GM12878 (cell line): ENCODE measurements around the gene IFNG-AS1. TPM values are rescaled to one million over a fixed set of nuclear protein-coding genes. Genes with fewer than 3 reads are reported as not detected.

Source experiments
- ATAC-seq: fragments of 200-7000 bp; cut with Tn5 transposase; 3 replicates; pipeline ENCODE4 v1.9.1; 2020; ENCODE audit warnings: mild to moderate bottlenecking, moderate library complexity
- BruUV-seq: library from RNA; stranded (reverse); fragments of 400-500 nt; replicated peaks from 2 replicates; lab custom pipeline; 2021; lab: Mats Ljungman, UMichigan
- CTCF ChIA-PET: fragments of 300-600 bp; sonication (Branson Sonifier 250); formaldehyde crosslinking; extraction: SDS; loops from one replicate; lab custom pipeline; 2021; ENCODE audit warnings: inconsistent platforms; lab: Yijun Ruan, JAX
- POLR2A ChIA-PET: fragments of 350-600 bp; formaldehyde crosslinking; extraction: SDS; loops from one replicate; lab custom pipeline; 2021; ENCODE audit warnings: inconsistent platforms; lab: Charles Lee
- RAD21 ChIA-PET: fragments of 300-600 bp; sonication (Branson Sonifier 250); formaldehyde crosslinking; loops from one replicate; lab custom pipeline; 2023; ENCODE audit warnings: antibody characterized with exemption; ENCODE audit not compliant: unreplicated experiment; lab: Charles Lee
- SMC1A ChIA-PET: fragments of 300-600 bp; sonication (Branson Sonifier 250); formaldehyde crosslinking; loops from one replicate; lab custom pipeline; 2023; ENCODE audit not compliant: unreplicated experiment, uncharacterized antibody; lab: Charles Lee
- DNase-seq: peaks from one replicate; pipeline ENCODE4 v3.0.0-alpha.2; 2011; ENCODE audit warnings: low read depth, low spot score
- FAIRE-seq: peaks from 3 replicates; lab custom pipeline; 2011; peaks lifted over from hg19 to GRCh38; lab: Jason Lieb, UNC
- H2AFZ ChIP-seq: 2 replicates; pipeline ENCODE4 v1.6.0; 2011; ENCODE audit warnings: low read depth, low read length, control low read depth; ENCODE audit not compliant: control insufficient read depth
- H3K27ac ChIP-seq: 2 replicates; pipeline ENCODE4 v1.5.1; 2011; ENCODE audit warnings: control low read depth; ENCODE audit not compliant: control insufficient read depth, insufficient read depth
- H3K27me3 ChIP-seq, 2 experiments: replicated peaks in 1 of 2; 2 replicates each; pipeline versions ENCODE4 v1.6.0 to v1.6.1; 2011; ENCODE audit warnings: low read length in 1 of 2; ENCODE audit not compliant: control insufficient read depth in 2 of 2, insufficient read depth in 2 of 2
- H3K36me3 ChIP-seq, 2 experiments: 2 replicates each; pipeline ENCODE4 v1.5.1; 2011; ENCODE audit warnings: low read length in 1 of 2; ENCODE audit not compliant: control insufficient read depth in 2 of 2, insufficient read depth in 2 of 2
- H3K4me1 ChIP-seq: 2 replicates; pipeline ENCODE4 v1.6.1; 2011; ENCODE audit warnings: mild to moderate bottlenecking, low read length, moderate library complexity, mixed read lengths; ENCODE audit not compliant: control insufficient read depth, insufficient read depth
- H3K4me2 ChIP-seq: 2 replicates; pipeline ENCODE4 v1.6.0; 2011; ENCODE audit warnings: control low read depth; ENCODE audit not compliant: control insufficient read depth, insufficient read depth
- H3K4me3 ChIP-seq: fragments of 200-600 bp; sonication (generic); 2 replicates; pipeline ENCODE4 v1.5.1; 2016
- H3K79me2 ChIP-seq: 2 replicates; pipeline ENCODE4 v1.6.0; 2011; ENCODE audit warnings: low read length; ENCODE audit not compliant: control insufficient read depth, insufficient read depth
- H3K9ac ChIP-seq: 2 replicates; pipeline ENCODE4 v1.8.0; 2011; ENCODE audit warnings: low read length, control low read depth, mixed read lengths; ENCODE audit not compliant: control insufficient read depth, insufficient read depth
- H3K9me3 ChIP-seq: replicated peaks from 3 replicates; pipeline ENCODE4 v1.5.1; 2011; ENCODE audit warnings: mild to moderate bottlenecking, low read length; ENCODE audit not compliant: control insufficient read depth, insufficient read depth
- H4K20me1 ChIP-seq: 2 replicates; pipeline ENCODE4 v1.6.0; 2011; ENCODE audit not compliant: control insufficient read depth, insufficient read depth
- CEBPB ChIP-seq, 2 experiments: fragments of 150-350 bp in 1 of 2; IDR thresholded peaks; 2 replicates each; pipeline ENCODE4 v1.6.1; 2012 to 2014; ENCODE audit warnings: low read depth in 2 of 2, low read length in 2 of 2, borderline replicate concordance in 1 of 2, inconsistent platforms in 1 of 2
- ETV6 ChIP-seq, 2 experiments: fragments of 450-650 bp in 1 of 2; IDR thresholded peaks in 1 of 2; conservative IDR thresholded peaks in 1 of 2; 2 replicates each; pipeline ENCODE4 v1.6.1; 2014; ENCODE audit warnings: antibody characterized with exemption in 1 of 2, borderline replicate concordance in 1 of 2, low read depth in 1 of 2, mild to moderate bottlenecking in 1 of 2, moderate library complexity in 1 of 2
- HDAC2 ChIP-seq: fragments of 200-600 bp; sonication (generic); IDR thresholded peaks from 2 replicates; pipeline ENCODE4 v1.6.1; 2017
- in situ Hi-C: fragments of 300-500 bp; cut with MboI; formaldehyde crosslinking; loops from 9 replicates; pipeline ENCODE4 v1.14.3; 2018; ENCODE audit warnings: mixed read lengths
- intact Hi-C: fragments of 100-400 bp; cut with micrococcal nuclease; formaldehyde crosslinking; loops from one replicate; pipeline ENCODE4 v1.14.2; 2022; ENCODE audit not compliant: unreplicated experiment
- polyA plus RNA-seq, 11 experiments: library from polyadenylated mRNA; depleted of rRNA in 4 of 11; unstranded in 6 of 11; stranded (reverse) in 5 of 11; fragments of >200 nt; fragmentation: Nextera tagmentation in 4 of 11; fragmentation: Illumina TruSeq in 1 of 11; extraction: Ambion mirVana in 4 of 11; extraction: Trizol in 1 of 11; gene quantifications; 1 replicate in 1 of 11; 2 replicates in 10 of 11; pipeline versions ENCODE4 v1.2.1 to v1.2.3, GENCODE V29; 2011 to 2016; ENCODE audit warnings: inconsistent platforms in 2 of 11, missing spikeins in 2 of 11, low read depth in 1 of 11
- total RNA-seq, 4 experiments: library from RNA; depleted of rRNA in 3 of 4; stranded (reverse); fragments of >200 nt in 3 of 4; fragmentation: Illumina TruSeq in 1 of 4; extraction: Trizol in 1 of 4; gene quantifications; 2 replicates each; pipeline versions ENCODE4 v1.2.1 to v1.2.3, GENCODE V29; 2013 to 2021
- TF ChIP-seq, protein P1 (sequence below): fragments of 450-650 bp; formaldehyde crosslinking; IDR thresholded peaks from 2 replicates; pipeline ENCODE4 v1.4.0; 2022; ENCODE audit warnings: mild to moderate bottlenecking, moderate library complexity

Gene IFNG-AS1
- total and polyA plus RNA-seq, 10 of the 15 experiments (the other 5 are each of a cell fraction or from before 2014, with no cell fraction given) = 0.40 to 1.9 (median 1.3) TPM

DNA sequence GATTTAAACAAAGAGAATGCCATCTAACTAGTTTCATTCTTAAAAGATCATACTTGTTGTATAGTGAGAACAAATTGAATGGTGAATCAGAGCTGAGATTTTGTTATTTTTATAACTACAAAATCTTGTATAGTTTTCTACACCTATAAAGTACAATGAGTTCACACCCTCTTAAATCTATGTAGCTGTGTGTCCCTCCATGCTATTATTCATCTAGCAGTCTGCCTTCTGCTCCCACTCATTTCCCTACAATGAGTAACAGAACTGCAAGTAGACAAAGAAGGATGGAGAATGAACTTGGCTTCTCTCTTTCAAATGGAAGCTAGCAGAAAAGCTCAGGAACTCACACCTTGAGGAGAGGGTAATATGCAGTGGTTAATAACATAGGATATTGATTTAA lies 7.1 kb downstream of the IFNG-AS1 start:
- ATAC-seq (no peak), FAIRE-seq (no peak), DNase-seq (no peak)
- Histone ChIP-seq H3K4me2 (no peak overlapping the region), H3K36me3 (no peaks in the 10 kb centered on the region), H3K9me3 (no peaks in the 10 kb centered on the region; the same call in 2 of the 3 replicates), H3K4me1 (peaks cover 3% of the 10 kb centered on the region), H3K27me3 (no peaks in the 10 kb centered on the region), H4K20me1 (no peaks in the 10 kb centered on the region), H3K9ac (no peak overlapping the region), H3K79me2 (no peaks in the 10 kb centered on the region), H2AFZ (no peak overlapping the region), H3K27ac (no peak overlapping the region), H3K4me3 (no peak overlapping the region)
- in situ Hi-C loops (no loop called here), intact Hi-C loops (no loop called here)
- ChIA-PET CTCF (interaction anchor here (1.0 to 1.5 kb wide), 5 partner anchors 13 to 640 kb away, joined by 3 to 5 read pairs (median 3); no protein-coding TSS in a partner anchor), SMC1A (interaction anchor here (1.0 to 1.6 kb wide), 9 partner anchors 12 to 466 kb away, joined by 3 to 8 read pairs (median 4); no protein-coding TSS in a partner anchor), POLR2A (no interaction called here), RAD21 (interaction anchor here (0.6 to 1.3 kb wide), 5 partner anchors 13 to 640 kb away, joined by 3 to 5 read pairs (median 4); no protein-coding TSS in a partner anchor)
- no peak for TF ChIP-seq ETV6 (conservative IDR thresholded peaks at IDR 0.05 in 1 of 2, IDR thresholded peaks at IDR 0.05 in 1 of 2; ENCODE audit: borderline replicate concordance in 1 of 2, low read depth in 1 of 2)
- no peak for TF ChIP-seq HDAC2
- TF ChIP-seq CEBPB (IDR thresholded peaks at IDR 0.05; ENCODE audit: borderline replicate concordance in 1 of 2, low read depth in 2 of 2, low read length in 2 of 2) = no peak
- TF ChIP-seq, protein P1, sequence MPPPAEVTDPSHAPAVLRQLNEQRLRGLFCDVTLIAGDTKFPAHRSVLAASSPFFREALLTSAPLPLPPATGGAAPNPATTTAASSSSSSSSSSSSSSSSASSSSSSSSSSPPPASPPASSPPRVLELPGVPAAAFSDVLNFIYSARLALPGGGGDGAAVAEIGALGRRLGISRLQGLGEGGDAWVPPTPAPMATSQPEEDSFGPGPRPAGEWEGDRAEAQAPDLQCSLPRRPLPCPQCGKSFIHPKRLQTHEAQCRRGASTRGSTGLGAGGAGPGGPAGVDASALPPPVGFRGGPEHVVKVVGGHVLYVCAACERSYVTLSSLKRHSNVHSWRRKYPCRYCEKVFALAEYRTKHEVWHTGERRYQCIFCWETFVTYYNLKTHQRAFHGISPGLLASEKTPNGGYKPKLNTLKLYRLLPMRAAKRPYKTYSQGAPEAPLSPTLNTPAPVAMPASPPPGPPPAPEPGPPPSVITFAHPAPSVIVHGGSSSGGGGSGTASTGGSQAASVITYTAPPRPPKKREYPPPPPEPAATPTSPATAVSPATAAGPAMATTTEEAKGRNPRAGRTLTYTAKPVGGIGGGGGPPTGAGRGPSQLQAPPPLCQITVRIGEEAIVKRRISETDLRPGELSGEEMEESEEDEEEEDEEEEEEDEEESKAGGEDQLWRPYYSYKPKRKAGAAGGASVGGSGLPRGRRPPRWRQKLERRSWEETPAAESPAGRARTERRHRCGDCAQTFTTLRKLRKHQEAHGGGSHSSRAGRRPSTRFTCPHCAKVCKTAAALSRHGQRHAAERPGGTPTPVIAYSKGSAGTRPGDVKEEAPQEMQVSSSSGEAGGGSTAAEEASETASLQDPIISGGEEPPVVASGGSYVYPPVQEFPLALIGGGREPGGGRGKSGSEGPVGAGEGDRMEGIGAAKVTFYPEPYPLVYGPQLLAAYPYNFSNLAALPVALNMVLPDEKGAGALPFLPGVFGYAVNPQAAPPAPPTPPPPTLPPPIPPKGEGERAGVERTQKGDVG (CRISPR knock-in tag) = no peak
- BruUV-seq = no TSS peak
